Measurements from ENCODE around the gene MEGF10.

MEGF10 gene

GRCh38 chr5:127358740-127359139 is 68.1 kb downstream of the MEGF10 start:
- H3K36me3 ChIP-seq (ENCODE audit: control insufficient read depth in 5 of 5, insufficient read depth in 5 of 5, low read length in 5 of 5), result no peaks in the 10 kb centered on the region
- H3K27ac ChIP-seq (ENCODE audit: low read depth, low read length), result no peak overlapping the region
- no peak overlapping the region for H3K4me3 ChIP-seq (ENCODE audit: low read depth in 1 of 5, low read length in 5 of 5)
- peaks cover 0 to 5% (median 0%) of the 10 kb centered on the region in 5 donors for H3K4me1 ChIP-seq (ENCODE audit: control insufficient read depth in 5 of 5, insufficient read depth in 5 of 5, low read length in 5 of 5)
- H3K27me3 ChIP-seq (ENCODE audit: control insufficient read depth in 5 of 5, insufficient read depth in 4 of 5, low read length in 5 of 5), result no peaks in the 10 kb centered on the region
- H3K9ac ChIP-seq (ENCODE audit: low read length in 5 of 5), result no peak overlapping the region
- no peaks in the 10 kb centered on the region for H3K9me3 ChIP-seq (ENCODE audit: control insufficient read depth in 5 of 5, low read length in 5 of 5)

DNA sequence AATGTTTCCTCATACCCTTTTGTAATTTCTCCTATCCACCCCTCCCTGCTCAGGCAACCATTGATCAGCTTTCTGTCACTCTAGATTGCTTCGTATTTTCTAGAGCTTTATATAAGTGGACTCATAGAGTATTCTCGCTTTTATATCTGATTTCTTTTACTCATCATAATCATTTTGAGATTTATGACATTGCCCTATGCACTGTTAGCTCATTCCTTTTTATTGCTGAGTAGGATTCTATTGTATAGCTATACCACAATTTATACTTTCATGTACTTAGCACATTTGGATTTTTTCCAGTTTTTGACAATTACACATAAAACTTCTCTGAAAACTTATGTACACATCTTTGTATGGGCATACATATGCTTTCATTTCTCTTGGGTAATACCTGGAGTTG is 68.9 kb downstream of the MEGF10 start:
- H3K9me3 ChIP-seq (ENCODE audit: control insufficient read depth in 5 of 5, low read length in 5 of 5), result no peaks in the 10 kb centered on the region
- H3K4me1 ChIP-seq (ENCODE audit: control insufficient read depth in 5 of 5, insufficient read depth in 5 of 5, low read length in 5 of 5), result peaks cover 0 to 5% (median 0%) of the 10 kb centered on the region in 5 donors
- no peaks in the 10 kb centered on the region for H3K27me3 ChIP-seq (ENCODE audit: control insufficient read depth in 5 of 5, insufficient read depth in 4 of 5, low read length in 5 of 5)
- no peak overlapping the region for H3K9ac ChIP-seq (ENCODE audit: low read length in 5 of 5)
- no peak overlapping the region for H3K4me3 ChIP-seq (ENCODE audit: low read depth in 1 of 5, low read length in 5 of 5)
- no peak overlapping the region for H3K27ac ChIP-seq (ENCODE audit: low read depth, low read length)
- H3K36me3 ChIP-seq (ENCODE audit: control insufficient read depth in 5 of 5, insufficient read depth in 5 of 5, low read length in 5 of 5), result no peaks in the 10 kb centered on the region

DNA sequence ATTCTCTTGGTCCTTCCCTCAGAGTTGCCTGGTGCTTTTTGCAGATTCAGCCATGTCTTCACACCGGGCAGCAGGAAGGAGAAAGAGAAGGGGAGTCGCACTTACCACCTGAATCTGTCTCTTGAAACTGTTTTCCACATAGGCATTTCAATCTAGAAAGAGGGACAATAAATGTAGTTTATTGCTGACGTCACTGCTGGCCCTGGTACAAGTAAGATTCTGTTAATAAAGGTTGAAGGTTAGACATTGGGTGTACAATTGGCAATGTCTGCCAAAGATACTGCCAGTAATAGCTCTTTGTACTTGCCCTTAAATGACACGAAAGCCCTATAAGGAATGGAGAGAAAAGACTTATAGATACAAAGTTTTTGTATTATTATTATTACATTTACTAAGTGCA is 72.8 kb downstream of the MEGF10 start:
- Histone ChIP-seq H3K4me3 (ENCODE audit: low read depth in 1 of 5, low read length in 5 of 5) (no peak overlapping the region), H3K4me1 (ENCODE audit: control insufficient read depth in 5 of 5, insufficient read depth in 5 of 5, low read length in 5 of 5) (peaks cover 0 to 4% (median 0%) of the 10 kb centered on the region in 5 donors), H3K36me3 (ENCODE audit: control insufficient read depth in 5 of 5, insufficient read depth in 5 of 5, low read length in 5 of 5) (no peaks in the 10 kb centered on the region), H3K27me3 (ENCODE audit: control insufficient read depth in 5 of 5, insufficient read depth in 4 of 5, low read length in 5 of 5) (no peaks in the 10 kb centered on the region), H3K9ac (ENCODE audit: low read length in 5 of 5) (no peak overlapping the region), H3K27ac (ENCODE audit: low read depth, low read length) (no peak overlapping the region), H3K9me3 (ENCODE audit: control insufficient read depth in 5 of 5, low read length in 5 of 5) (no peaks in the 10 kb centered on the region)

GRCh38 chr5:127367029-127367428 is 76.4 kb downstream of the MEGF10 start:
- no peak overlapping the region for H3K9ac ChIP-seq (ENCODE audit: low read length in 5 of 5)
- no peaks in the 10 kb centered on the region for H3K9me3 ChIP-seq (ENCODE audit: control insufficient read depth in 5 of 5, low read length in 5 of 5)
- H3K4me3 ChIP-seq (ENCODE audit: low read depth in 1 of 5, low read length in 5 of 5), result no peak overlapping the region
- no peaks in the 10 kb centered on the region for H3K27me3 ChIP-seq (ENCODE audit: control insufficient read depth in 5 of 5, insufficient read depth in 4 of 5, low read length in 5 of 5)
- no peaks in the 10 kb centered on the region for H3K36me3 ChIP-seq (ENCODE audit: control insufficient read depth in 5 of 5, insufficient read depth in 5 of 5, low read length in 5 of 5)
- H3K27ac ChIP-seq (ENCODE audit: low read depth, low read length), result no peak overlapping the region
- H3K4me1 ChIP-seq (ENCODE audit: control insufficient read depth in 5 of 5, insufficient read depth in 5 of 5, low read length in 5 of 5), result no peaks in the 10 kb centered on the region

DNA sequence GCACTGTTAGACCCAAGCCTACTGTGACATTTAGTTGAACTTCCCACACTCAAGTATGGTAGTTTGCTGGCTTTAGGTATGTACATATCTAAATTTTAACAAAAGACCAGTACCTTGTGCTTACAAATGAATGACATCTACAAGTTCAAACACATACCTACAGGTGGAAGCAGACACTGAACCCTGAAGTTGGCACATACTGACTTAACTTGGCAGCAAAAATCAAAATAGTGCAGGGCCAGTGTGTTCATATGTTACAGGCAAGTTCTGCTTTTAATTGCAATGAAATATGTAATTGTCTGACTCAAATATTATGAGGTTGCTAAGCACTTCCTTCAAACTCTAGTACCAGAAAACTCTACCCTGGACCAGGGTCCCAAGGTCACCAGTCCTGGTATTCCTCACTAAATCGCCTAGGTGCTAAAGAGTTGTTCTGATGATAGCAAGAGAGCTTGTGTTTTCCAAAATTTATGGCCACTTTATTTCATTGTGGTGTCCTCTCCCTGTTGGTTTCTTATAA is 77.4 kb downstream of the MEGF10 start:
- H3K27ac ChIP-seq (ENCODE audit: low read depth, low read length), result no peak overlapping the region
- no peak overlapping the region for H3K9ac ChIP-seq (ENCODE audit: low read length in 5 of 5)
- H3K4me3 ChIP-seq (ENCODE audit: low read depth in 1 of 5, low read length in 5 of 5), result no peak overlapping the region
- no peaks in the 10 kb centered on the region for H3K4me1 ChIP-seq (ENCODE audit: control insufficient read depth in 5 of 5, insufficient read depth in 5 of 5, low read length in 5 of 5)
- no peaks in the 10 kb centered on the region for H3K27me3 ChIP-seq (ENCODE audit: control insufficient read depth in 5 of 5, insufficient read depth in 4 of 5, low read length in 5 of 5)
- H3K36me3 ChIP-seq (ENCODE audit: control insufficient read depth in 5 of 5, insufficient read depth in 5 of 5, low read length in 5 of 5), result no peaks in the 10 kb centered on the region
- no peaks in the 10 kb centered on the region for H3K9me3 ChIP-seq (ENCODE audit: control insufficient read depth in 5 of 5, low read length in 5 of 5)

DNA sequence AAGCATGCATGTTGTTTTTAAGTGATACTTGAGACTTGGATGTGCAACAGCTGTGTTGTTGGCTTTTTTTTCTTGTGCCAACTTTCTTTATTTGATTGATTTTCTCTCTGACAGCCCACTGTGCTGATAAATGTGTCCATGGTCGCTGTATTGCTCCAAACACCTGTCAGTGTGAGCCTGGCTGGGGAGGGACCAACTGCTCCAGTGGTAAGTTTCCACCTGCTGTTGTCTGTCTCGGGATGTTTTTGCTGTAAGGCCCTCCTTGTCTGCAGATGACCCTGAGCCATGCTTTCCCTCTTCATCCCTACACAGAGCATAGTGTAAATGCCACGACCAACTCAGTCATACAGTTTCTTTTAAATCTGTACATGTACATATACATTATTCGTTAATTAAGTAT is 79.2 kb downstream of the MEGF10 start:
- Histone ChIP-seq H3K4me1 (ENCODE audit: control insufficient read depth in 5 of 5, insufficient read depth in 5 of 5, low read length in 5 of 5) (no peaks in the 10 kb centered on the region), H3K27me3 (ENCODE audit: control insufficient read depth in 5 of 5, insufficient read depth in 4 of 5, low read length in 5 of 5) (no peaks in the 10 kb centered on the region), H3K4me3 (ENCODE audit: low read depth in 1 of 5, low read length in 5 of 5) (no peak overlapping the region), H3K9me3 (ENCODE audit: control insufficient read depth in 5 of 5, low read length in 5 of 5) (peaks cover 0 to 3% (median 0%) of the 10 kb centered on the region in 5 donors), H3K9ac (ENCODE audit: low read length in 5 of 5) (no peak overlapping the region), H3K27ac (ENCODE audit: low read depth, low read length) (no peak overlapping the region), H3K36me3 (ENCODE audit: control insufficient read depth in 5 of 5, insufficient read depth in 5 of 5, low read length in 5 of 5) (no peaks in the 10 kb centered on the region)

- no peak overlapping the region for H3K27ac ChIP-seq (ENCODE audit: low read depth, low read length)
- H3K9me3 ChIP-seq (ENCODE audit: control insufficient read depth in 5 of 5, low read length in 5 of 5), result peaks cover 0 to 3% (median 0%) of the 10 kb centered on the region in 5 donors
- no peak overlapping the region for H3K9ac ChIP-seq (ENCODE audit: low read length in 5 of 5)
- H3K4me1 ChIP-seq (ENCODE audit: control insufficient read depth in 5 of 5, insufficient read depth in 5 of 5, low read length in 5 of 5), result no peaks in the 10 kb centered on the region
- no peaks in the 10 kb centered on the region for H3K27me3 ChIP-seq (ENCODE audit: control insufficient read depth in 5 of 5, insufficient read depth in 4 of 5, low read length in 5 of 5)
- H3K4me3 ChIP-seq (ENCODE audit: low read depth in 1 of 5, low read length in 5 of 5), result no peak overlapping the region
- H3K36me3 ChIP-seq (ENCODE audit: control insufficient read depth in 5 of 5, insufficient read depth in 5 of 5, low read length in 5 of 5), result no peaks in the 10 kb centered on the region
These were observed 80.0 kb downstream of the MEGF10 start for GRCh38 chr5:127370631-127371030.

- Histone ChIP-seq H3K27ac (ENCODE audit: low read depth, low read length) (no peak overlapping the region), H3K27me3 (ENCODE audit: control insufficient read depth in 5 of 5, insufficient read depth in 4 of 5, low read length in 5 of 5) (no peaks in the 10 kb centered on the region), H3K36me3 (ENCODE audit: control insufficient read depth in 5 of 5, insufficient read depth in 5 of 5, low read length in 5 of 5) (no peaks in the 10 kb centered on the region)
These were observed 83.4 kb downstream of the MEGF10 start for GRCh38 chr5:127373858-127374491.

DNA sequence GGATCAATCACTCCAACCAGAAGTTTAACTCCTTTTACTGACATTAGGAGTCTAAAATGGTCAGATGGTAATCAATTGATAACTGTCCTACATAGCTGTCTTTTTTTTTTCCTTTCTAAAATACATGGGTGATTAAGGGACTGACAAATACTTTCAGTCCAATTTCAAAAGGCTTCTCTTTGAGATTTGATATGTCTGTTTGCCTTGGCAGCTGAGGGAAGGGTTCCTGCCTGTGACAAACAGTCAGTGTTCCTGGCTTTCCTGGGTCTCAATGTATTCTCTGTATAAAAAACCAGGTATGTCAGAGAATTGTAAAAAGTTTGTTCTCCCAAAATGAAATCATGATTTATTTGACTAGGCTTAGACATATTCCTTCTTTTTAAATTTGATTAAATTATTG is 84.5 kb downstream of the MEGF10 start:
- Histone ChIP-seq H3K9ac (ENCODE audit: low read length in 5 of 5) (no peak overlapping the region), H3K27me3 (ENCODE audit: control insufficient read depth in 5 of 5, insufficient read depth in 4 of 5, low read length in 5 of 5) (no peaks in the 10 kb centered on the region), H3K36me3 (ENCODE audit: control insufficient read depth in 5 of 5, insufficient read depth in 5 of 5, low read length in 5 of 5) (no peaks in the 10 kb centered on the region), H3K4me1 (ENCODE audit: control insufficient read depth in 5 of 5, insufficient read depth in 5 of 5, low read length in 5 of 5) (no peaks in the 10 kb centered on the region), H3K27ac (ENCODE audit: low read depth, low read length) (no peak overlapping the region), H3K9me3 (ENCODE audit: control insufficient read depth in 5 of 5, low read length in 5 of 5) (peaks cover 0 to 3% (median 0%) of the 10 kb centered on the region in 5 donors), H3K4me3 (ENCODE audit: low read depth in 1 of 5, low read length in 5 of 5) (no peak overlapping the region)

More at GRCh38 chr5:127373858-127374491, 83.4 kb downstream of the MEGF10 start:
- Histone ChIP-seq H3K9me3 (ENCODE audit: control insufficient read depth in 5 of 5, low read length in 5 of 5) (peaks cover 0 to 3% (median 0%) of the 10 kb centered on the region in 5 donors), H3K4me1 (ENCODE audit: control insufficient read depth in 5 of 5, insufficient read depth in 5 of 5, low read length in 5 of 5) (no peaks in the 10 kb centered on the region), H3K9ac (ENCODE audit: low read length in 5 of 5) (no peak overlapping the region), H3K4me3 (ENCODE audit: low read depth in 1 of 5, low read length in 5 of 5) (no peak overlapping the region)

DNA sequence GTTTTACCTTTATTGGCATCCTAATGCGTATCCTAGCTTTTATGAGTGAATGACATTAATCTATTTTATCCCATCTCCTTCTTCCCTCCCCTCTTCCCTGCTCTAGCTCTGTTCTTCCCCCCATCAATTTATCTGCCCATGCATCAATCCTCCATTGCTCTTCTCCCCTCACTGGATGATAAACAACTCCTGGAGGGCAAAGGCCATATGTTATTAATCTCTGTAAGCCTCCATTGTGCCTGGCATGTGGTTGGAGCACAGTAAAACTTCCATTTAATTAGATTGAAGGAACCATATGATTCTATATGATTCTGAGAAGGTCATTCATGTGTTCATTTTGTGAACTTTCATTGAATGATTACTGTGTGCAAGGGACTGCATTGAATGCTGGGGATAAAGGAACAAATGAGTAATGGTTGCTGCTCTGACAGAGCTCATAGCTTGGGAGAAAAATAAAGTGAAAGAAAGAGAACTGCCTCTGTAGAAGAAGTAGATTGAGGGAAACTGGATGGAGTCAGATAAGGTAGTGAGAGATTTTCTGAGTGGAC is 85.0 kb downstream of the MEGF10 start:
- H3K27ac ChIP-seq (ENCODE audit: low read depth, low read length), result no peak overlapping the region
- H3K36me3 ChIP-seq (ENCODE audit: control insufficient read depth in 5 of 5, insufficient read depth in 5 of 5, low read length in 5 of 5), result no peaks in the 10 kb centered on the region
- no peaks in the 10 kb centered on the region for H3K27me3 ChIP-seq (ENCODE audit: control insufficient read depth in 5 of 5, insufficient read depth in 4 of 5, low read length in 5 of 5)
- H3K9ac ChIP-seq (ENCODE audit: low read length in 5 of 5), result no peak overlapping the region
- H3K4me1 ChIP-seq (ENCODE audit: control insufficient read depth in 5 of 5, insufficient read depth in 5 of 5, low read length in 5 of 5), result no peaks in the 10 kb centered on the region
- no peak overlapping the region for H3K4me3 ChIP-seq (ENCODE audit: low read depth in 1 of 5, low read length in 5 of 5)
- peaks cover 0 to 3% (median 0%) of the 10 kb centered on the region in 5 donors for H3K9me3 ChIP-seq (ENCODE audit: control insufficient read depth in 5 of 5, low read length in 5 of 5)

Measured in subcutaneous abdominal adipose tissue (tissue), 5 donors.